ENCODE measurements around the gene PIAS3. TPM values are rescaled to one million over a fixed set of nuclear protein-coding genes. Genes with fewer than 3 reads are reported as not detected.

The PIAS3 gene
- total RNA-seq, 1 donor from 2014 or later: 57.6 TPM

- peaks cover 58% of the 10 kb centered on the region for H3K27me3 Mint-ChIP-seq (ENCODE audit: low read depth)
- H3K36me3 Mint-ChIP-seq: no peaks in the 10 kb centered on the region
- peaks cover 15% of the 10 kb centered on the region for H3K4me1 Mint-ChIP-seq
- H3K9me3 Mint-ChIP-seq: no peaks in the 10 kb centered on the region
- no peak for TF ChIP-seq CTCF (IDR thresholded peaks at IDR 0.05; ENCODE audit: unreplicated experiment)
- peak in 1 of 2 experiments; percentile 42 for DNase-seq (ENCODE audit: low spot score in 2 of 2, unreplicated experiment in 2 of 2)
- peak overlapping the region; percentile 39 for H3K27ac Mint-ChIP-seq
- peak overlapping the region; percentile 55 for H3K4me3 Mint-ChIP-seq
Measured at GRCh38 chr1:145871994-145872924, 13.4 kb upstream of the PIAS3 start.

GRCh38 chr1:145868232-145868631, 9.4 kb upstream of the PIAS3 start:
- DNase-seq (ENCODE audit: low spot score in 2 of 2, unreplicated experiment in 2 of 2): no peak
- Mint-ChIP-seq H3K4me1 (peaks cover 15% of the 10 kb centered on the region), H3K27ac (no peak overlapping the region), H3K9me3 (no peaks in the 10 kb centered on the region), H3K27me3 (ENCODE audit: low read depth) (peaks cover 65% of the 10 kb centered on the region), H3K36me3 (no peaks in the 10 kb centered on the region), H3K4me3 (no peak overlapping the region)
- no peak for TF ChIP-seq CTCF (IDR thresholded peaks at IDR 0.05; ENCODE audit: unreplicated experiment)

- Mint-ChIP-seq H3K36me3 (no peaks in the 10 kb centered on the region), H3K27me3 (ENCODE audit: low read depth) (peaks cover 41% of the 10 kb centered on the region), H3K9me3 (no peaks in the 10 kb centered on the region), H3K27ac (no peak overlapping the region), H3K4me1 (peaks cover 4% of the 10 kb centered on the region), H3K4me3 (no peak overlapping the region)
- DNase-seq (ENCODE audit: low spot score in 2 of 2, unreplicated experiment in 2 of 2): no peak
- no peak for TF ChIP-seq CTCF (IDR thresholded peaks at IDR 0.05; ENCODE audit: unreplicated experiment)
Measured at GRCh38 chr1:145863282-145864018, 4.6 kb upstream of the PIAS3 start.

DNA sequence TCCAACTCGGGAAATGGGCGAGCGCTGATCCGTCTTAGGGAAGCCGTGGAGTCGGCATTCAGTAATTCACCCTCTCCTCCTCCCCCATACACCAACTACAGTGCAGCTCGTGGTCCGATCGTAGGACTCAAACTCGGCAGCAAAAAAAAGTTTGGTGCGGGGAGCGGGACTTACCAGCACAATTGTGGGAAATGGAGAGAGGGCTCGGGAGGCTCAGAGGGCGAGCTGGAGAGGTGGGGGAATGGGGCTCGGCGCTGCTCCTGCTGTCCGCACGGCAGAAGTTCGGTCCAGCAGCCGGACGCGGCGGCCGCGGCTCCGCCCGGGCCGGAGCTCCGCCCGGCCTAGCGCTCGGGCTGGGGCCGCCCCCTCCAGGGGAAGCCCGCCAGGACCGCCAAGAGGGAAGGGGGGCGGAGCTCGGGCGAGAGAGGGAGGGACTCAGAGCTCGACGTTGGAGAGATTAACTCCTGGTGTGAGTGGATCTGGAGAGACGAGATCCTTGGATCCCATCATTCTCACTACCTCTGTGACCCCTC, 676 bp upstream of the PIAS3 start:
- Mint-ChIP-seq H3K27ac (peak overlapping the region; percentile 97), H3K36me3 (peaks cover 19% of the 10 kb centered on the region), H3K9me3 (no peaks in the 10 kb centered on the region), H3K4me3 (peak overlapping the region; percentile 96), H3K4me1 (peaks cover 9% of the 10 kb centered on the region), H3K27me3 (ENCODE audit: low read depth) (peaks cover 15% of the 10 kb centered on the region)
- peak; percentile 75 to 85 for DNase-seq (ENCODE audit: low spot score in 2 of 2, unreplicated experiment in 2 of 2)
- no peak for TF ChIP-seq CTCF (IDR thresholded peaks at IDR 0.05; ENCODE audit: unreplicated experiment)

DNA sequence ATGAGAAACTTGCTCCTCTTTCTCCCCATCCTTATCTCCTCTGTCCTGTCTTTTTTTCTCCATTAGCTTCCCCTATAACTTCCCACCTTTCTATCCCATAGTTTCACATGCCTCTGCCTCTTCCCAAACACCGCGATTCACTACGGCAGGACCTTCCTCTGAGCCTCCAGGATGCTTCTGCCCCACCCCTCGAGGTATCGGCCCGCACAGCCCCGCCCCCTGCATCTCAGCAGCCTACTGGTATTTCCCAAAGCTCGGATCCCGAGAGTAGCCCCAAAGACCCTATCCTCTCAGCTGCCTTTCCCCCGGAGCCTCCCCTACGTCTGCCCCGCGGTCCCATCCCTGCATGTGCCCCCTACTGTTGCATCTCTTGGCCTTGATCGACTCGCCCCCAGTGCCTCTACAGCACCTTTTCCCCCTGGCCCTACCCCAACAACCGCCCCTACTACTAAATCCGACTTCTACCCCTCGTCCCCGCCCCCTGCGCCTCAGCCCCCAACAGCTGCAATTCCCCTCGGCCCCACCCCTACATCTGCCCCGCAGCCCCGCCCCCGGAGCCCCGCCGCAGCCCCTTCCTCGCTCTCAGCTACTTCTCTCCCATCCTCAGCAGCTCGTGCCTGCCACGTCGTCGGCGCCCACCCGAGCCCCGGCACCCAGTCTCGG, 512 bp downstream of the PIAS3 start:
- no peak for TF ChIP-seq CTCF (IDR thresholded peaks at IDR 0.05; ENCODE audit: unreplicated experiment)
- H3K27ac Mint-ChIP-seq: peak overlapping the region; percentile 97
- peaks cover 9% of the 10 kb centered on the region for H3K4me1 Mint-ChIP-seq
- peaks cover 4% of the 10 kb centered on the region for H3K27me3 Mint-ChIP-seq (ENCODE audit: low read depth)
- peak overlapping the region; percentile 96 for H3K4me3 Mint-ChIP-seq
- peaks cover 30% of the 10 kb centered on the region for H3K36me3 Mint-ChIP-seq
- H3K9me3 Mint-ChIP-seq: no peaks in the 10 kb centered on the region
- DNase-seq (ENCODE audit: low spot score in 2 of 2, unreplicated experiment in 2 of 2): peak in 1 of 2 experiments; percentile 58
